CD4-positive, alpha-beta T cell (primary cell): Measurements from ENCODE around the gene ERICH2. TPM values are rescaled to one million over a fixed set of nuclear protein-coding genes. Genes with fewer than 3 reads are reported as not detected.

Experiments used
- ATAC-seq: fragments of 200-7000 bp; cut with Tn5 transposase; one replicate; pipeline ENCODE4 v1.10.0; 2022; ENCODE audit warnings: mild to moderate bottlenecking; ENCODE audit not compliant: poor library complexity
- CTCF ChIA-PET: fragments of 350-600 bp; sonication (Branson Sonifier 250); formaldehyde crosslinking; loops from one replicate; lab custom pipeline; 2021; ENCODE audit warnings: antibody characterized with exemption, inconsistent platforms; lab: Charles Lee
- POLR2A ChIA-PET: fragments of 350-600 bp; sonication (Branson Sonifier 250); formaldehyde crosslinking; loops from one replicate; lab custom pipeline; 2021; ENCODE audit warnings: antibody characterized with exemption, inconsistent platforms; lab: Charles Lee
- DNase-seq, 14 experiments: peaks; one replicate each; pipeline ENCODE4 v3.0.0-alpha.2; 2013 to 2020; ENCODE audit warnings: mixed read lengths in 2 of 14
- H3K27ac ChIP-seq, 2 donors: one replicate each; pipeline versions ENCODE4 v1.5.1 to v1.7.0; 2013; ENCODE audit warnings: low read length in 2 of 2, low read depth in 1 of 2, mild to moderate bottlenecking in 1 of 2
- H3K27me3 ChIP-seq, 2 experiments: 1 replicate in 1 of 2; 2 replicates in 1 of 2; pipeline versions ENCODE4 v1.6.1 to v1.7.0; 2013; ENCODE audit warnings: low read length in 2 of 2, control low read depth in 1 of 2, mild to moderate bottlenecking in 1 of 2, moderate library complexity in 1 of 2; ENCODE audit not compliant: insufficient read depth in 2 of 2, control insufficient read depth in 1 of 2
- H3K36me3 ChIP-seq: one replicate; pipeline ENCODE4 v1.6.1; 2013; ENCODE audit warnings: low read length, control low read depth; ENCODE audit not compliant: insufficient read depth
- H3K4me1 ChIP-seq: one replicate; pipeline ENCODE4 v1.6.1; 2013; ENCODE audit warnings: low read length, control low read depth; ENCODE audit not compliant: insufficient read depth
- H3K4me3 ChIP-seq: one replicate; pipeline ENCODE4 v1.5.1; 2013; ENCODE audit warnings: mild to moderate bottlenecking, low read length, moderate library complexity
- H3K9me3 ChIP-seq, 2 experiments: 1 replicate in 1 of 2; 2 replicates in 1 of 2; pipeline versions ENCODE4 v1.6.1 to v1.7.0; 2013; ENCODE audit warnings: low read length in 2 of 2, mild to moderate bottlenecking in 2 of 2, control low read depth in 1 of 2, moderate library complexity in 1 of 2; ENCODE audit not compliant: control insufficient read depth in 1 of 2, insufficient read depth in 1 of 2
- H3K27ac Mint-ChIP-seq: one replicate; pipeline ENCODE4 v1.8.0; 2020; ENCODE audit warnings: mixed read lengths
- H3K27me3 Mint-ChIP-seq: one replicate; pipeline ENCODE4 v1.8.0; 2021; ENCODE audit warnings: mixed read lengths
- H3K36me3 Mint-ChIP-seq: one replicate; pipeline ENCODE4 v1.8.0; 2021; ENCODE audit warnings: low read depth, mixed read lengths
- H3K4me1 Mint-ChIP-seq: one replicate; pipeline ENCODE4 v1.8.0; 2021; ENCODE audit warnings: low read depth, mixed read lengths
- H3K4me3 Mint-ChIP-seq: one replicate; pipeline ENCODE4 v1.8.0; 2020; ENCODE audit warnings: mild to moderate bottlenecking, mixed read lengths
- H3K9me3 Mint-ChIP-seq: one replicate; pipeline ENCODE4 v1.8.0; 2020; ENCODE audit warnings: mixed read lengths
- CTCF ChIP-seq: fragments of 200-600 bp; IDR thresholded peaks from one replicate; pipeline ENCODE4 v1.8.0; 2022; ENCODE audit warnings: antibody characterized with exemption, mild to moderate bottlenecking
- intact Hi-C, 2 experiments: fragments of 100-400 bp; cut with DNase I in 1 of 2; cut with micrococcal nuclease in 1 of 2; formaldehyde crosslinking; loops; one replicate each; pipeline versions ENCODE4 v1.15.1 to v1.9.0; 2023 to 2025; cut with DNase I, micrococcal nuclease
- total RNA-seq, 174 experiments: library from RNA in 2 of 174; stranded (reverse) in 2 of 174; gene quantifications; one replicate each; pipeline ENCODE4 v1.2.3 and lab custom pipeline; 2021 to 2026

Gene ERICH2
- total RNA-seq, 2 experiments from 2014 or later, result not detected

DNA sequence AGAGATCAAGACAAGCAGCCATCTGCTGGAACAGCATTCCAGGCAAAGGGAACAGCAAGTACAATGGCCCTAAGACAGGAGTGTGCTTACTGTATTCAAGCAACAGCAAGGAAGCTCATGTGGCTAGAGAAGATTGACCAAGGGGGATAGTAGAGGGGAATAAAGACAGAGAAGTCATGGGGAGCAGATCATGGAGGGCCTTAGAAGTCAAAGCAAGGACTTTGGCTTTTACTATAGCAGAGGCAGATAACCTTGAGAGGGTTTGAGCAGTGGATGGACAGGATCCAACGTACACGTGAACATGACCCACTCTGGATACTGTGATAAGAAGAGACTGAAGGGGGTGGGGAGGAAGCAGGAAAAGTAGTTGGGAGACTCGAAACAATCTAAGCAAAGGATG is 28.2 kb upstream of the ERICH2 start:
- Histone ChIP-seq H3K4me1 (no peaks in the 10 kb centered on the region), H3K4me3 (no peak overlapping the region), H3K36me3 (no peaks in the 10 kb centered on the region), H3K27me3 (peaks cover 5 to 18% of the 10 kb centered on the region in 2 experiments), H3K9me3 (peaks cover 0 to 5% of the 10 kb centered on the region in 2 experiments), H3K27ac (no peak overlapping the region)
- no peaks in the 10 kb centered on the region for H3K9me3 Mint-ChIP-seq
- no peak overlapping the region for H3K4me3 Mint-ChIP-seq
- no peak for DNase-seq
- TF ChIP-seq CTCF, result no peak
- ChIA-PET CTCF (no interaction called here), POLR2A (no interaction called here)
- ATAC-seq, result no peak
- intact Hi-C loops, result loop anchor here in 1 of 2 experiments (1.0 kb wide), 1 partner anchor 18 kb away; no protein-coding TSS in a partner anchor
- no peaks in the 10 kb centered on the region for H3K36me3 Mint-ChIP-seq
- H3K27ac Mint-ChIP-seq, result no peak overlapping the region
- H3K4me1 Mint-ChIP-seq, result no peaks in the 10 kb centered on the region
- peaks cover 27% of the 10 kb centered on the region for H3K27me3 Mint-ChIP-seq

GRCh38 chr2:170742896-170743529 is 27.2 kb upstream of the ERICH2 start:
- no peaks in the 10 kb centered on the region for H3K9me3 ChIP-seq
- H3K36me3 Mint-ChIP-seq, result no peaks in the 10 kb centered on the region
- peaks cover 2 to 18% of the 10 kb centered on the region in 2 experiments for H3K27me3 ChIP-seq
- H3K4me1 Mint-ChIP-seq, result no peaks in the 10 kb centered on the region
- DNase-seq (no peak), ATAC-seq (no peak)
- H3K27me3 Mint-ChIP-seq, result peaks cover 32% of the 10 kb centered on the region
- no peak overlapping the region for H3K4me3 Mint-ChIP-seq
- no peak overlapping the region for H3K27ac Mint-ChIP-seq
- no peak overlapping the region for H3K27ac ChIP-seq
- ChIA-PET POLR2A (no interaction called here), CTCF (no interaction called here)
- H3K9me3 Mint-ChIP-seq, result no peaks in the 10 kb centered on the region
- intact Hi-C loops, result no loop called here
- no peak overlapping the region for H3K4me3 ChIP-seq
- no peaks in the 10 kb centered on the region for H3K36me3 ChIP-seq
- TF ChIP-seq CTCF, result no peak
- H3K4me1 ChIP-seq, result no peaks in the 10 kb centered on the region

DNA sequence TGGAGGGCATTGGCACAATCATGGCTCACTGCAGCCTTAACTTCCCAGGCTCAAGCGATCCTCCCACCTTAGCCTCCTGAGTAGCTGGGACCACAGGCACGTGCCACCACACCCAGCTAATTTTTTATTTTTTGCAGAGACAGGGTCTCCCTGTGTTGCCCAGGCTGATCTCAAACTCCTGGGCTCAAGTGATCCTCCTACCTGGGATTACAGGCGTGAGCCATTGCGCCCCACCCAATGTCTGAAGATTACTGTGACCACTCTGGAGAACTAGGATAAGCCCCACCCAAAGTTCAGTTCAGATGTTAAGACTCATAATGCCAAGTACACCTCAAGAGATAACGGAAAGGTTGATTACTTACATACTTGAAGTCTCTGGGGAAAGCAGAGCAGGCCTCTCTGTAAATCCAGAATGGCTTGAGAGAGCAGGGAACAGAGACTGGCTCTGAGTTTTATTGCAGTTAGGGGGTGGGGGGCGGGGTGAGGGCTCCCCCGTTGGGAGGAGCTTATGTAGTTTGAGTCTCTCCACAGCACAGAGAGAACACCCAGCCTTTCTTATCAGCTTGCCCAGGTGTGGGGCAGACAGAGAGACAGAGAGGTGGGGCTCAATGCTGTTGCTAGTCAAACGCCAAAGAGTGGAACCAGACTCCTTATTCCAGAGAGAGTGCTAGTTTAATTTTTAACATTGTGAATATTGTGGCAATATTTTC is 26.5 kb upstream of the ERICH2 start:
- Histone ChIP-seq H3K36me3 (no peaks in the 10 kb centered on the region), H3K4me1 (no peaks in the 10 kb centered on the region), H3K27me3 (peaks cover 6 to 18% of the 10 kb centered on the region in 2 experiments), H3K27ac (no peak overlapping the region), H3K4me3 (no peak overlapping the region), H3K9me3 (no peaks in the 10 kb centered on the region)
- Mint-ChIP-seq H3K36me3 (no peaks in the 10 kb centered on the region), H3K27ac (no peak overlapping the region), H3K4me1 (no peaks in the 10 kb centered on the region), H3K9me3 (no peaks in the 10 kb centered on the region), H3K4me3 (no peak overlapping the region), H3K27me3 (peaks cover 36% of the 10 kb centered on the region)
- no peak for DNase-seq
- intact Hi-C loops, result no loop called here
- no peak for ATAC-seq
- CTCF ChIA-PET, result no interaction called here
- POLR2A ChIA-PET, result no interaction called here
- no peak for TF ChIP-seq CTCF
